Measurements from ENCODE around the gene FHL1.

Gene FHL1

DNA sequence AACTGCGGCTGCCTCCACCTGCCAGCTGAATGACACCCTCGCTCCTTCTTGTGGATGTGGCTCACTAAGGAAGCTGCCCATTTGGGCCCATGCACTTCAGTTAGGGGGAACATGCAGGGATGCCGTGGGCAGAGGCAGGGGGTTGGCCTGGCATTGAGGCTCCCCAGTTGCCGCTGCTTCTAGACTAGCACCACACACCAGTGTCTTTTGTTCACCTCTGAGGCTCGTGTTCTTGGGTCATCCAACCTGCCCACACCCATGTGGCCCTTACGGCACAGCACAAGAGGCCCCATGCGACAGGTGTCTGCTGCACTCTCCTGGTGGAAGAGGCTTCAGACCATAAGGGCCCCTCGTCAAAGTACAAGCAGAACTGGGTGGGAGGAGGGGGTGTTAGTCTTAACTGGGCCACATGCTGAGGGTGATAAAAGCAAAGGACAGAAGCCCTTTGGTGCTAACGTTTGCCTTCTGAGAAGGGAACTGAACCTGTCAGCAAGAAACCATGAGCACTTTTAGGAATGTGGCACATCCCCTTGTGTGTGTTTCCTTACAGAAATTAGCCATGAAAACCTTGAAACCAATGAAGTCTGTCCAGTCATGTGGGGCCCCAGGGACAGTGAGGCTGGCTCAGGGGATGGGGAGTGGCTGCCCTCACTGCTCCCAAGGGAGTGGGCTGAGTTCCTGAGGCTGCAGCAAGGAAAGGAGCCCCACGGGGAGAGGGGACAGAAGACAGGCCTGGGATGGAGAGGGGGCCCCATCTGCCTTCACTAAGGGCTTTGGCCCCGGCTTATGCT lies 64.6 kb downstream of the FHL1 start:
- no peak for TF ChIP-seq CTCF (IDR thresholded peaks at IDR 0.05; ENCODE audit: borderline replicate concordance, insufficient read depth, low read depth, low read length)
- no peak overlapping the region for H3K4me3 ChIP-seq (ENCODE audit: low read depth, low read length)

- no peak for TF ChIP-seq CTCF (IDR thresholded peaks at IDR 0.05; ENCODE audit: borderline replicate concordance, insufficient read depth, low read depth, low read length)
- no peak overlapping the region for H3K4me3 ChIP-seq (ENCODE audit: low read depth, low read length)
These were observed 65.3 kb downstream of the FHL1 start for GRCh38 chrX:136212557-136213111.

DNA sequence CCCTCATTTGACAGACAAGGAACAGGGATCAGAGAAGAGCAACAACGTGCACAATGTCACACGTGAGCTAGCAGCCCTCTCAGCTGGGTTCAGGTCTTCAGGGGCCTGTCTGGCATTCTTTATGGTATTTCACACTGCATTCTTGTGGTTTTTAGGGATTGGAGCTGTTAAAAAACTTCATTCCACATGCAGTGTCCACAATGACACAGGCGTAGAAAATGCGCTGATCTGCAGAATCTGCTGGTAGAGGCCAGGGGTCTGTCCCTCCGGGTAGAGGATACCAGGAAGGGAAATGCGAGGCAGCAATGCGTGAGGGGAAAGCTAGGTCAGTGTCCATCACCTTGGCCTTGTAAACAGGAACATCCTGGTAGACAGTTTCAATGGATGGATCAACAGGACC lies 67.2 kb downstream of the FHL1 start:
- no peak for TF ChIP-seq CTCF (IDR thresholded peaks at IDR 0.05; ENCODE audit: borderline replicate concordance, insufficient read depth, low read depth, low read length)
- H3K4me3 ChIP-seq (ENCODE audit: low read depth, low read length), result no peak overlapping the region

DNA sequence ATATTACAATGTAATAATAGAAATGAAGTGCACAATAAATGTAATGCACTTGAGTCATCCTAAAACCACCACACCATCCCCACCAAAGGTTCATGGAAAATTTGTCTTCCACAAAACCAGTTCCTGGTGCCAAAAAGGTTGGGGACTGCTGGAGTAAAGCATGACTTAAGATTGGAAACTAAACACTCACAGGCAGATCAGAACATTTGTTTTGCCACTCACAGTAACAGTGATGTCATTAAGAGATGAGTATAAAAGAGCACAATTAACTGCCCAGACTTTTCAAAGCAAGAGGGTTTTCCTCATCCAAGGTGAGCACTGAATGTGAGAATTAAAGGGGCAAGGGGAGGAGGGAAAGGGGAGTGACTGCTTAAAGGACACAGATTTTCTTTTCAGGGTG lies 68.2 kb downstream of the FHL1 start:
- H3K4me3 ChIP-seq (ENCODE audit: low read depth, low read length), result no peak overlapping the region
- no peak for TF ChIP-seq CTCF (IDR thresholded peaks at IDR 0.05; ENCODE audit: borderline replicate concordance, insufficient read depth, low read depth, low read length)

- no peak for TF ChIP-seq CTCF (IDR thresholded peaks at IDR 0.05; ENCODE audit: borderline replicate concordance, insufficient read depth, low read depth, low read length)
- no peak overlapping the region for H3K4me3 ChIP-seq (ENCODE audit: low read depth, low read length)
These were observed 72.6 kb downstream of the FHL1 start for GRCh38 chrX:136219893-136220292.

GRCh38 chrX:136220540-136220939 lies 73.2 kb downstream of the FHL1 start:
- no peak for TF ChIP-seq CTCF (IDR thresholded peaks at IDR 0.05; ENCODE audit: borderline replicate concordance, insufficient read depth, low read depth, low read length)
- H3K4me3 ChIP-seq (ENCODE audit: low read depth, low read length), result no peak overlapping the region

DNA sequence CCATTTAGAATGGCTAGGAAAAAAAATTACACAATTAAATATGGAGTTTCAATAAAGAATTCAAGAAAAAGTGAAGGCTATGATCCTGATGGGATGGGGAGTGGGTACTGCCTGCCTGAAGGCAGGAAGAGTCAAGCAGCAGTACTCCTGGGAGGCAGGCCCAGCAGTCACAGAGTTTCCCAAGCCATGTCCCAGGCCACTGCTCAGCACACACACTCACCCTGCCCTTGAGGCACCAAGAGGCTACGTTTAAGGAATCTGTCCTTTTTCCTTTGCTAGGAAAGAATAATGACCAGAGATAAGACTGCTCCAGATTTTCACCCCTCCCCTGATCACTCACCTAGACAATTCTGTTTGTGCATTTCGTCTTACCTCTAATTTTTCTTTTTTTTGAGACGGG lies 73.6 kb downstream of the FHL1 start:
- no peak for TF ChIP-seq CTCF (IDR thresholded peaks at IDR 0.05; ENCODE audit: borderline replicate concordance, insufficient read depth, low read depth, low read length)
- H3K4me3 ChIP-seq (ENCODE audit: low read depth, low read length), result no peak overlapping the region

Measured in GM12875 (cell line).